H1 (cell line): ENCODE measurements around the gene PINLYP. TPM values are rescaled to one million over a fixed set of nuclear protein-coding genes. Genes with fewer than 3 reads are reported as not detected.
A peak's percentile ranks its signal among the peaks of the same experiment; 100 is the strongest.

Experiments
- CTCF ChIA-PET: fragments of 300-600 bp; sonication (Branson Sonifier 250); formaldehyde crosslinking; loops from one replicate; lab custom pipeline; 2021; ENCODE audit not compliant: partially characterized antibody; lab: Charles Lee
- POLR2A ChIA-PET: fragments of 300-600 bp; sonication (Branson Sonifier 250); formaldehyde crosslinking; loops from one replicate; lab custom pipeline; 2021; ENCODE audit warnings: inconsistent platforms; ENCODE audit not compliant: partially characterized antibody; lab: Charles Lee
- DNase-seq, 2 experiments: peaks; one replicate each; pipeline versions ENCODE4 v3.0.0 to v3.0.0-alpha.2; 2010 to 2022; ENCODE audit warnings: low spot score in 2 of 2, low read depth in 1 of 2, mixed read lengths in 1 of 2
- FAIRE-seq: peaks from 2 replicates; lab custom pipeline; 2011; peaks lifted over from hg19 to GRCh38; lab: Jason Lieb, UNC
- H2AFZ ChIP-seq: 2 replicates; pipeline ENCODE4 v1.8.1; 2012; ENCODE audit warnings: low read length, inconsistent platforms
- H2AK5ac ChIP-seq: 2 replicates; pipeline ENCODE4 v1.6.1; 2013; ENCODE audit warnings: low read depth, low read length
- H2BK120ac ChIP-seq: replicated peaks from 2 replicates; pipeline ENCODE3; 2013; ENCODE audit warnings: low read depth, low read length, inconsistent platforms
- H2BK12ac ChIP-seq: 2 replicates; pipeline ENCODE4 v1.6.1; 2013; ENCODE audit warnings: low read depth, low read length
- H2BK15ac ChIP-seq: 2 replicates; pipeline ENCODE4 v1.6.1; 2013; ENCODE audit warnings: low read length
- H2BK20ac ChIP-seq: 2 replicates; pipeline ENCODE4 v1.6.1; 2013; ENCODE audit warnings: low read length
- H2BK5ac ChIP-seq: 2 replicates; pipeline ENCODE4 v1.6.1; 2013; ENCODE audit warnings: low read depth, low read length
- H3K14ac ChIP-seq: 2 replicates; pipeline ENCODE4 v1.6.1; 2013; ENCODE audit warnings: inconsistent platforms; ENCODE audit not compliant: insufficient read length
- H3K18ac ChIP-seq: 2 replicates; pipeline ENCODE4 v1.6.1; 2013; ENCODE audit warnings: low read length; ENCODE audit errors: extremely low read depth
- H3K23ac ChIP-seq: 2 replicates; pipeline ENCODE4 v1.6.1; 2013; ENCODE audit warnings: inconsistent platforms; ENCODE audit not compliant: insufficient read length
- H3K23me2 ChIP-seq: 2 replicates; pipeline ENCODE4 v1.6.1; 2013; ENCODE audit warnings: low read depth, low read length
- H3K27ac ChIP-seq: 2 replicates; pipeline ENCODE4 v1.6.1; 2011; ENCODE audit warnings: low read depth, low read length, inconsistent platforms
- H3K27me3 ChIP-seq, 4 experiments: replicated peaks in 1 of 4; 1 replicate in 1 of 4; 2 replicates in 3 of 4; pipeline versions ENCODE4 v1.6.1 to v1.8.1; 2011 to 2013; ENCODE audit warnings: low read length in 3 of 4, mild to moderate bottlenecking in 3 of 4, inconsistent platforms in 2 of 4, mixed read lengths in 2 of 4, moderate library complexity in 1 of 4; ENCODE audit not compliant: control insufficient read depth in 3 of 4, insufficient read depth in 3 of 4; ENCODE audit errors: extremely low read depth in 1 of 4
- H3K36me3 ChIP-seq, 4 experiments: 2 replicates each; pipeline versions ENCODE4 v1.6.1 to v1.8.1; 2011 to 2013; ENCODE audit warnings: mild to moderate bottlenecking in 4 of 4, low read length in 3 of 4, moderate library complexity in 2 of 4, control low read depth in 1 of 4, inconsistent platforms in 1 of 4; ENCODE audit not compliant: insufficient read depth in 4 of 4, control insufficient read depth in 2 of 4
- H3K4ac ChIP-seq: replicated peaks from 2 replicates; pipeline ENCODE3; 2013; ENCODE audit warnings: low read length, low read depth, mixed read lengths, inconsistent platforms; ENCODE audit not compliant: insufficient read length
- H3K4me1 ChIP-seq, 4 experiments: replicated peaks in 1 of 4; 1 replicate in 1 of 4; 2 replicates in 3 of 4; pipeline versions ENCODE4 v1.6.1 to v1.8.1; 2011 to 2013; ENCODE audit warnings: low read length in 3 of 4, inconsistent platforms in 2 of 4, mixed read lengths in 1 of 4; ENCODE audit not compliant: insufficient read depth in 4 of 4, control insufficient read depth in 3 of 4
- H3K4me2 ChIP-seq, 2 experiments: 2 replicates each; pipeline versions ENCODE4 v1.6.1 to v1.8.1; 2011 to 2013; ENCODE audit warnings: low read depth in 2 of 2, low read length in 2 of 2, control low read depth in 1 of 2, inconsistent platforms in 1 of 2, mild to moderate bottlenecking in 1 of 2; ENCODE audit not compliant: insufficient read depth in 1 of 2
- H3K4me3 ChIP-seq, 4 experiments: fragments of 200-600, 300-600 bp in 1 of 4; sonication (generic), shearing (Covaris generic), sonication (Bioruptor Twin) in 1 of 4; 2 replicates each; pipeline versions ENCODE4 v1.5.1 to v1.8.1; 2011 to 2016; ENCODE audit warnings: low read length in 4 of 4, low read depth in 3 of 4, control low read depth in 2 of 4, inconsistent platforms in 2 of 4, mild to moderate bottlenecking in 2 of 4, mixed read lengths in 1 of 4, moderate library complexity in 1 of 4; ENCODE audit not compliant: insufficient read depth in 2 of 4; ENCODE audit errors: extremely low read depth in 1 of 4
- H3K56ac ChIP-seq: replicated peaks from 2 replicates; pipeline ENCODE3; 2013; ENCODE audit warnings: low read depth, mild to moderate bottlenecking, mixed read lengths, low read length, inconsistent platforms; ENCODE audit not compliant: insufficient read length
- H3K79me1 ChIP-seq: 2 replicates; pipeline ENCODE4 v1.6.1; 2013; ENCODE audit warnings: low read depth, low read length, control low read depth
- H3K79me2 ChIP-seq, 2 experiments: 2 replicates each; pipeline versions ENCODE4 v1.6.1 to v1.8.1; 2012 to 2013; ENCODE audit warnings: low read length in 2 of 2, mild to moderate bottlenecking in 2 of 2, inconsistent platforms in 1 of 2; ENCODE audit not compliant: insufficient read depth in 2 of 2, control insufficient read depth in 1 of 2
- H3K9ac ChIP-seq, 4 experiments: replicated peaks in 1 of 4; 1 replicate in 1 of 4; 2 replicates in 3 of 4; pipeline versions ENCODE4 v1.6.1 to v1.8.1; 2011 to 2013; ENCODE audit warnings: low read depth in 3 of 4, low read length in 3 of 4, control low read depth in 2 of 4, mild to moderate bottlenecking in 2 of 4, moderate library complexity in 2 of 4, inconsistent platforms in 1 of 4; ENCODE audit errors: extremely low read depth in 1 of 4
- H3K9me3 ChIP-seq, 2 experiments: 2 replicates each; pipeline versions ENCODE4 v1.6.1 to v1.8.1; 2012 to 2013; ENCODE audit warnings: mild to moderate bottlenecking in 2 of 2, moderate library complexity in 2 of 2, control low read depth in 1 of 2, inconsistent platforms in 1 of 2, low read depth in 1 of 2, low read length in 1 of 2, mixed read lengths in 1 of 2; ENCODE audit not compliant: insufficient read depth in 2 of 2
- H4K20me1 ChIP-seq, 2 experiments: replicated peaks in 1 of 2; 2 replicates each; pipeline versions ENCODE3 to v1.8.1; 2011 to 2013; ENCODE audit warnings: inconsistent platforms in 2 of 2, low read length in 2 of 2, mild to moderate bottlenecking in 1 of 2; ENCODE audit not compliant: insufficient read depth in 2 of 2, control insufficient read depth in 1 of 2
- H4K5ac ChIP-seq: 2 replicates; pipeline ENCODE4 v1.6.1; 2013; ENCODE audit warnings: low read length, low read depth, mixed read lengths, inconsistent platforms; ENCODE audit not compliant: insufficient read length
- H4K8ac ChIP-seq: 2 replicates; pipeline ENCODE4 v1.8.0; 2013; ENCODE audit warnings: mild to moderate bottlenecking, moderate library complexity, low read length, inconsistent platforms; ENCODE audit not compliant: insufficient read depth; ENCODE audit errors: extremely low read depth
- H4K91ac ChIP-seq: replicated peaks from 2 replicates; pipeline ENCODE3; 2013; ENCODE audit warnings: low read length, mixed read lengths, inconsistent platforms; ENCODE audit not compliant: insufficient read length
- GTF2F1 ChIP-seq: IDR thresholded peaks from 2 replicates; pipeline ENCODE4 v1.6.1; 2012; ENCODE audit warnings: low read depth, low read length, improper control_type of control experiment, borderline replicate concordance
- HDAC2 ChIP-seq, 2 experiments: fragments of 300-600 bp in 1 of 2; sonication (generic) in 1 of 2; IDR thresholded peaks; 2 replicates each; pipeline ENCODE4 v1.6.1; 2011 to 2012; ENCODE audit warnings: low read depth in 2 of 2, low read length in 2 of 2, mild to moderate bottlenecking in 2 of 2, moderate library complexity in 2 of 2, borderline replicate concordance in 1 of 2, inconsistent platforms in 1 of 2
- KDM4A ChIP-seq: IDR thresholded peaks from one replicate; pipeline ENCODE4 v1.7.1; 2012; ENCODE audit warnings: low read depth, mild to moderate bottlenecking, moderate library complexity, low read length, inconsistent platforms; ENCODE audit not compliant: severe bottlenecking
- NANOG ChIP-seq: IDR thresholded peaks from 2 replicates; pipeline ENCODE4 v1.6.1; 2011; ENCODE audit warnings: low read length, low read depth, mild to moderate bottlenecking, inconsistent platforms; ENCODE audit not compliant: insufficient read depth, poor library complexity, severe bottlenecking
- POU5F1 ChIP-seq: IDR thresholded peaks from 2 replicates; pipeline ENCODE4 v1.6.1; 2011; ENCODE audit warnings: low read depth, mild to moderate bottlenecking, low read length, moderate library complexity
- SIRT6 ChIP-seq: IDR thresholded peaks from one replicate; pipeline ENCODE4 v1.7.1; 2012; ENCODE audit warnings: low read length, inconsistent platforms
- SIX5 ChIP-seq: IDR thresholded peaks from 2 replicates; pipeline ENCODE4 v1.6.1; 2011; ENCODE audit warnings: mild to moderate bottlenecking, low read depth, low read length
- TEAD4 ChIP-seq: IDR thresholded peaks from 2 replicates; pipeline ENCODE4 v1.6.1; 2012; ENCODE audit warnings: low read depth, low read length, inconsistent platforms, mixed read lengths
- WGBS, 2 experiments: shearing (Covaris generic) in 1 of 2; methylation state at CpG; one replicate each; pipeline versions ENCODE4 v1.1.6 to v1.1.7; 2013 to 2015; ENCODE audit warnings: low lambda C conversion rate in 2 of 2, mixed read lengths in 2 of 2, inconsistent platforms in 1 of 2, low coverage in 1 of 2, missing lambda C conversion rate in 1 of 2; ENCODE audit not compliant: insufficient replicate concordance in 2 of 2, insufficient coverage in 1 of 2, insufficient read length in 1 of 2; ENCODE audit errors: extremely low coverage in 1 of 2, missing lambda C conversion rate in 1 of 2; 5-methylcytosine and 5-hydroxymethylcytosine counted together
- polyA plus RNA-seq, 7 experiments: library from polyadenylated mRNA; depleted of rRNA in 3 of 7; stranded (reverse) in 5 of 7; unstranded in 2 of 7; fragments of >200 nt in 5 of 7; fragments of 200-250 nt in 2 of 7; gene quantifications; 1 replicate in 5 of 7; 2 replicates in 1 of 7; 4 replicates in 1 of 7; pipeline versions ENCODE4 v1.2.1 to v1.2.3, GENCODE V29; 2011 to 2013; ENCODE audit warnings: missing spikeins in 2 of 7, mixed read lengths in 2 of 7
- total RNA-seq: library from RNA; stranded (reverse); fragmentation: NEBNext Ultra II Directional; extraction: Animal tissue kit (Norgen Biotek cat#: 25700); gene quantifications from 2 replicates; pipeline ENCODE4 v1.2.1, GENCODE V29; 2021
- TF ChIP-seq, protein P1 (sequence below), 3 experiments: IDR thresholded peaks; 1 replicate in 2 of 3; 2 replicates in 1 of 3; pipeline versions ENCODE4 v1.5.1 to v1.6.1; 2011; ENCODE audit warnings: low read length in 3 of 3, mild to moderate bottlenecking in 3 of 3, inconsistent platforms in 2 of 3, low read depth in 1 of 3, moderate library complexity in 1 of 3; ENCODE audit not compliant: insufficient read depth in 1 of 3; ENCODE audit errors: control extremely low read depth in 1 of 3

PINLYP gene
- total and polyA plus RNA-seq, 2 of the 8 experiments (the other 6 are each of a cell fraction or from before 2014, with no cell fraction given): 7.5 to 31.3 TPM

- Histone ChIP-seq H2BK12ac (no peak overlapping the region), H4K20me1 (no peaks in the 10 kb centered on the region), H4K8ac (peak overlapping the region; percentile 9; the same call in 1 of the 2 replicates), H2BK20ac (no peak overlapping the region), H3K79me1 (no peaks in the 10 kb centered on the region), H3K18ac (peak overlapping the region; percentile 33; the same call in 1 of the 2 replicates), H3K79me2 (no peaks in the 10 kb centered on the region), H3K4me2 (peak overlapping the region; percentile 79 to 97), H3K27me3 (peaks cover 0 to 2% (median 0%) of the 10 kb centered on the region in 4 experiments; a peak in 2 of 7 replicates), H3K9me3 (no peaks in the 10 kb centered on the region), H3K9ac (peak overlapping the region in 2 of 4 experiments; percentile 42 to 45; a peak in 3 of 7 replicates), H3K36me3 (peaks cover 0 to 2% (median under 1%) of the 10 kb centered on the region in 4 experiments; a peak in 1 of 8 replicates), H3K4me3 (peak overlapping the region; percentile 63 to 74 (median 68)), H3K56ac (peak overlapping the region; percentile 27), H3K14ac (no peak overlapping the region), H2AFZ (peak overlapping the region; percentile 62; the same call in 1 of the 2 replicates), H4K91ac (no peak overlapping the region), H3K23me2 (peaks cover 15% of the 10 kb centered on the region), H3K23ac (no peak overlapping the region), H3K4ac (no peak overlapping the region), H2BK5ac (0 out of 2 replicates have a peak overlapping the region, but pooled peaks have one; percentile 69), H2BK15ac (0 out of 2 replicates have a peak overlapping the region, but pooled peaks have one; percentile 36), H2AK5ac (no peak overlapping the region), H3K27ac (no peak overlapping the region), H4K5ac (no peak overlapping the region), H3K4me1 (peaks cover 0 to 14% (median 4%) of the 10 kb centered on the region in 4 experiments; a peak in 6 of 7 replicates), H2BK120ac (no peak overlapping the region)
- WGBS, 2 experiments: 7% methylated on average over 16 of the region's 16 CpGs; no CpG with 5 or more reads in 1 of the 2 experiments
- POLR2A ChIA-PET: interaction anchor here (0.7 to 3.4 kb wide), 11 partner anchors 8 to 1462 kb away, joined by 3 to 13 read pairs (median 4); partner anchors contain the start of genes IRGQ, LYPD3 and ZNF576
- DNase-seq: no peak
- CTCF ChIA-PET: interaction anchor here (0.6 to 6.9 kb wide), 8 partner anchors 13 to 1547 kb away, joined by 3 to 122 read pairs (median 4); partner anchors contain the start of genes IRGQ, XRCC1 and ZNF576
- no peak for FAIRE-seq
- TF ChIP-seq, protein P1, sequence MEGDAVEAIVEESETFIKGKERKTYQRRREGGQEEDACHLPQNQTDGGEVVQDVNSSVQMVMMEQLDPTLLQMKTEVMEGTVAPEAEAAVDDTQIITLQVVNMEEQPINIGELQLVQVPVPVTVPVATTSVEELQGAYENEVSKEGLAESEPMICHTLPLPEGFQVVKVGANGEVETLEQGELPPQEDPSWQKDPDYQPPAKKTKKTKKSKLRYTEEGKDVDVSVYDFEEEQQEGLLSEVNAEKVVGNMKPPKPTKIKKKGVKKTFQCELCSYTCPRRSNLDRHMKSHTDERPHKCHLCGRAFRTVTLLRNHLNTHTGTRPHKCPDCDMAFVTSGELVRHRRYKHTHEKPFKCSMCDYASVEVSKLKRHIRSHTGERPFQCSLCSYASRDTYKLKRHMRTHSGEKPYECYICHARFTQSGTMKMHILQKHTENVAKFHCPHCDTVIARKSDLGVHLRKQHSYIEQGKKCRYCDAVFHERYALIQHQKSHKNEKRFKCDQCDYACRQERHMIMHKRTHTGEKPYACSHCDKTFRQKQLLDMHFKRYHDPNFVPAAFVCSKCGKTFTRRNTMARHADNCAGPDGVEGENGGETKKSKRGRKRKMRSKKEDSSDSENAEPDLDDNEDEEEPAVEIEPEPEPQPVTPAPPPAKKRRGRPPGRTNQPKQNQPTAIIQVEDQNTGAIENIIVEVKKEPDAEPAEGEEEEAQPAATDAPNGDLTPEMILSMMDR (IDR thresholded peaks at IDR 0.05; ENCODE audit: control extremely low read depth in 1 of 3, insufficient read depth in 1 of 3, low read depth in 1 of 3, low read length in 3 of 3): 0 out of 4 replicates have a peak, but pooled peaks of 1 of the 3 experiments have one; percentile 1
- TF ChIP-seq NANOG (no peak), SIX5 (no peak), GTF2F1 (no peak), HDAC2 (IDR thresholded peaks at IDR 0.05; ENCODE audit: borderline replicate concordance in 1 of 2, low read depth in 2 of 2, low read length in 2 of 2) (no peak), KDM4A (no peak), POU5F1 (no peak), TEAD4 (no peak), SIRT6 (no peak)
These were observed 43.0 kb upstream of the PINLYP start for GRCh38 chr19:43532571-43532961.
